Gastrocnemius medialis (tissue), 4 donors: ENCODE data around the gene ECSCR.

Source experiments
- CTCF ChIP-seq, 5 experiments: fragments of 450-650 bp in 3 of 5; fragments of 200-600 bp in 2 of 5; sonication (generic) in 2 of 5; IDR thresholded peaks in 4 of 5; conservative IDR thresholded peaks in 1 of 5; 1 replicate in 4 of 5; 2 replicates in 1 of 5; pipeline ENCODE4 v1.5.1; 2016 to 2019; ENCODE audit warnings: antibody characterized with exemption in 5 of 5, mild to moderate bottlenecking in 3 of 5, moderate library complexity in 3 of 5
- POLR2A ChIP-seq, 2 donors: fragments of 450-650 bp; IDR thresholded peaks; one replicate each; pipeline ENCODE4 v1.6.1; 2017; ENCODE audit warnings: antibody characterized with exemption in 2 of 2, mild to moderate bottlenecking in 2 of 2, moderate library complexity in 2 of 2

- TF ChIP-seq POLR2A (IDR thresholded peaks at IDR 0.05): no peak
- TF ChIP-seq CTCF (IDR thresholded peaks at IDR 0.05 in 4 of 5, conservative IDR thresholded peaks at IDR 0.05 in 1 of 5): no peak
Observed at GRCh38 chr5:139399501-139400121, 62.9 kb downstream of the ECSCR start.
